Measurements from ENCODE around the gene ARHGEF39. TPM values are rescaled to one million over a fixed set of nuclear protein-coding genes. Genes with fewer than 3 reads are reported as not detected.
A peak's percentile ranks its signal among the peaks of the same experiment; 100 is the strongest.

The ARHGEF39 gene
- total and polyA plus RNA-seq, 9 of the 15 experiments (the other 6 are each of a cell fraction or from before 2014, with no cell fraction given): 2.8 to 21.7 (median 12.9) TPM

GRCh38 chr9:35617548-35617947 lies 47.4 kb downstream of the ARHGEF39 start:
- ATAC-seq (no peak), FAIRE-seq (no peak), DNase-seq (ENCODE audit: extremely low read depth in 1 of 4, low spot score in 3 of 4) (no peak)
- Histone ChIP-seq H3K36me3 (ENCODE audit: control insufficient read depth, insufficient read depth, low read length) (no peaks in the 10 kb centered on the region), H3K27ac (ENCODE audit: extremely low read depth, low read depth, low read length) (no peak overlapping the region), H3K4me3 (no peak overlapping the region), H3K4me2 (ENCODE audit: insufficient read depth, low read length) (peak overlapping the region; percentile 62; the same call in 1 of the 2 replicates), H3K79me2 (ENCODE audit: control insufficient read depth, insufficient read depth, low read length) (no peaks in the 10 kb centered on the region), H3K9me3 (replicated peaks; ENCODE audit: control insufficient read depth, insufficient read depth, low read depth, low read length) (no peaks in the 10 kb centered on the region), H3K9ac (ENCODE audit: insufficient read depth in 1 of 2, low read depth in 2 of 2, low read length in 2 of 2) (peak overlapping the region in 1 of 2 experiments; percentile 83; a peak in 1 of 4 replicates), H4K20me1 (replicated peaks; ENCODE audit: control insufficient read depth, insufficient read depth, low read length) (no peaks in the 10 kb centered on the region), H3K9me1 (ENCODE audit: control insufficient read depth, insufficient read depth, low read length) (no peaks in the 10 kb centered on the region), H3K4me1 (replicated peaks in 1 of 2; ENCODE audit: control insufficient read depth in 2 of 2, insufficient read depth in 2 of 2, low read length in 2 of 2) (peaks cover 5 to 24% of the 10 kb centered on the region in 2 experiments; a peak in 3 of 5 replicates), H2AFZ (ENCODE audit: low read depth, low read length) (peak overlapping the region; percentile 78; the same call in 1 of the 2 replicates), H3K27me3 (ENCODE audit: control insufficient read depth in 2 of 2, insufficient read depth in 2 of 2, low read length in 2 of 2) (peaks cover 3 to 27% of the 10 kb centered on the region in 2 experiments; a peak in 3 of 5 replicates)
- in situ Hi-C loops (cut with MboI) (no loop called here), intact Hi-C loops (cut with micrococcal nuclease) (no loop called here)
- WGBS (ENCODE audit: insufficient coverage, low coverage, missing lambda C conversion rate): no CpG with 5 or more reads among the region's 8 CpGs
- POLR2A ChIA-PET: interaction anchor here (0.6 kb wide), 2 partner anchors 122 to 456 kb away, joined by 3 read pairs; partner anchors contain the start of gene UNC13B
- no TSS peak for BruUV-seq (replicated peaks)
- CTCF ChIA-PET (ENCODE audit: low intra/inter-chr PET ratio): no interaction called here
- no peak for TF ChIP-seq CEBPZ (IDR thresholded peaks at IDR 0.05; ENCODE audit: borderline replicate concordance, low read depth, low read length)
- no peak for TF ChIP-seq XRCC3 (IDR thresholded peaks at IDR 0.05)
- TF ChIP-seq, protein P1, sequence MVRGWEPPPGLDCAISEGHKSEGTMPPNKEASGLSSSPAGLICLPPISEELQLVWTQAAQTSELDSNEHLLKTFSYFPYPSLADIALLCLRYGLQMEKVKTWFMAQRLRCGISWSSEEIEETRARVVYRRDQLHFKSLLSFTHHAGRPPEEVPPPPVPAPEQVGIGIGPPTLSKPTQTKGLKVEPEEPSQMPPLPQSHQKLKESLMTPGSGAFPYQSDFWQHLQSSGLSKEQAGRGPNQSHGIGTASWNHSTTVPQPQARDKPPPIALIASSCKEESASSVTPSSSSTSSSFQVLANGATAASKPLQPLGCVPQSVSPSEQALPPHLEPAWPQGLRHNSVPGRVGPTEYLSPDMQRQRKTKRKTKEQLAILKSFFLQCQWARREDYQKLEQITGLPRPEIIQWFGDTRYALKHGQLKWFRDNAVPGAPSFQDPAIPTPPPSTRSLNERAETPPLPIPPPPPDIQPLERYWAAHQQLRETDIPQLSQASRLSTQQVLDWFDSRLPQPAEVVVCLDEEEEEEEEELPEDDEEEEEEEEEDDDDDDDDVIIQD (CRISPR knock-in tag; IDR thresholded peaks at IDR 0.05): no peak
- no peak for TF ChIP-seq CCAR2 (IDR thresholded peaks at IDR 0.05; ENCODE audit: low read depth, low read length)
- no peak for TF ChIP-seq TSHZ1 (CRISPR knock-in tag; IDR thresholded peaks at IDR 0.05)
- no peak for TF ChIP-seq HMBOX1 (IDR thresholded peaks at IDR 0.05)
- TF ChIP-seq MAX (CRISPR knock-in tag; IDR thresholded peaks at IDR 0.05): no peak
- no peak for TF ChIP-seq U2AF2 (optimal IDR thresholded peaks at IDR 0.05; ENCODE audit: low read depth, low read length)
